ENCODE measurements around the gene MACROH2A1. TPM values are rescaled to one million over a fixed set of nuclear protein-coding genes. Genes with fewer than 3 reads are reported as not detected.
A peak's percentile ranks its signal among the peaks of the same experiment; 100 is the strongest.

MACROH2A1 gene
- total and polyA plus RNA-seq, 9 of the 15 experiments (the other 6 are each of a cell fraction or from before 2014, with no cell fraction given) = 44.9 to 289 (median 193) TPM

DNA sequence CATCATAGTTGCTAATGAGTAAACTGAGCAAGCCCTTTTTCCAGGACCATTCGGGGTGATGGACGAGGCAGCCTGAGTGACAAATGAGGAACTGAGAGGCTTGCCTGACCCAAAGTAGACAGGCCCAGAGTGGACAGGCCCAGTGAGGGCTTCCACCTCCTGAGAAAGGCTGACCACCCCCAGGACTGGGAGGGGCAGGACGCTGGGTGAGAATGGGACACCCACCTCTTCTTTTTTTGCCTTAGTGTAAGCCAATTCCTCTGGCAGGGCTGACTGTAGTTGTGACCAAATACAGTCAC is 68.3 kb downstream of the MACROH2A1 start:
- TF ChIP-seq ZBTB7A (IDR thresholded peaks at IDR 0.05; ENCODE audit: borderline replicate concordance, control insufficient read depth, low read depth, low read length) (no peak), SPI1 (IDR thresholded peaks at IDR 0.05; ENCODE audit: borderline replicate concordance, low read depth, low read length) (peak; percentile 65; the same call in 1 of the 2 replicates), TSC22D4 (tag; IDR thresholded peaks at IDR 0.05) (no peak)
- no peak overlapping the region for H2AFZ ChIP-seq (ENCODE audit: low read depth, low read length)
- no peak overlapping the region for H3K27ac ChIP-seq (ENCODE audit: extremely low read depth, low read depth, low read length)
- ChIA-PET CTCF (ENCODE audit: low intra/inter-chr PET ratio) (no interaction called here), POLR2A (interaction anchor here (0.8 kb wide), 1 partner anchor 12 kb away, joined by 3 read pairs; no protein-coding TSS in a partner anchor)
- intact Hi-C loops (cut with micrococcal nuclease) = loop anchor here (5.0 to 10.0 kb wide), 2 partner anchors 138 to 316 kb away; no protein-coding TSS in a partner anchor
- H3K9me1 ChIP-seq (ENCODE audit: control insufficient read depth, insufficient read depth, low read length) = no peaks in the 10 kb centered on the region
- no peak for DNase-seq (ENCODE audit: extremely low read depth in 1 of 4, low spot score in 3 of 4)
- peaks cover 42% of the 10 kb centered on the region for H3K36me3 ChIP-seq (ENCODE audit: control insufficient read depth, insufficient read depth, low read length)
- H3K9me3 ChIP-seq (replicated peaks; ENCODE audit: control insufficient read depth, insufficient read depth, low read depth, low read length) = no peaks in the 10 kb centered on the region
- ATAC-seq = no peak
- WGBS (ENCODE audit: insufficient coverage, low coverage, missing lambda C conversion rate) = 82% methylated on average over 3 of the region's 3 CpGs
- no peaks in the 10 kb centered on the region for H3K79me2 ChIP-seq (ENCODE audit: control insufficient read depth, insufficient read depth, low read length)
- H4K20me1 ChIP-seq (replicated peaks; ENCODE audit: control insufficient read depth, insufficient read depth, low read length) = peaks cover 5% of the 10 kb centered on the region; the same call in 1 of the 2 replicates
- H3K4me3 ChIP-seq = no peak overlapping the region
- in situ Hi-C loops (cut with MboI) = loop anchor here (5.0 to 10.0 kb wide), 2 partner anchors 73 to 316 kb away; no protein-coding TSS in a partner anchor
- FAIRE-seq = no peak
- H3K9ac ChIP-seq (ENCODE audit: insufficient read depth in 1 of 2, low read depth in 2 of 2, low read length in 2 of 2) = 0 out of 4 replicates have a peak overlapping the region, but pooled peaks of 1 of the 2 experiments have one; percentile 39
- no peak overlapping the region for H3K4me2 ChIP-seq (ENCODE audit: insufficient read depth, low read length)
- BruUV-seq (replicated peaks) = no TSS peak
- peaks cover 0 to 9% of the 10 kb centered on the region in 2 experiments; a peak in 2 of 5 replicates for H3K4me1 ChIP-seq (replicated peaks in 1 of 2; ENCODE audit: control insufficient read depth in 2 of 2, insufficient read depth in 2 of 2, low read length in 2 of 2)
- no peaks in the 10 kb centered on the region for H3K27me3 ChIP-seq (ENCODE audit: control insufficient read depth in 2 of 2, insufficient read depth in 2 of 2, low read length in 2 of 2)

Measured in K562 (cell line).